B cell (primary cell): ENCODE results near the gene CBX1. TPM values are rescaled to one million over a fixed set of nuclear protein-coding genes. Genes with fewer than 3 reads are reported as not detected.

Experiments used
- ATAC-seq: fragments of 200-7000 bp; cut with Tn5 transposase; one replicate; pipeline ENCODE4 v1.10.0; 2021; ENCODE audit warnings: low read depth, mild to moderate bottlenecking, moderate number of reproducible peaks, moderate library complexity
- CTCF ChIA-PET: fragments of 350-600 bp; sonication (Branson Sonifier 250); formaldehyde crosslinking; loops from one replicate; lab custom pipeline; 2021; ENCODE audit warnings: antibody characterized with exemption, inconsistent platforms; lab: Charles Lee
- POLR2A ChIA-PET: fragments of 350-600 bp; sonication (Branson Sonifier 250); formaldehyde crosslinking; loops from one replicate; lab custom pipeline; 2021; ENCODE audit warnings: antibody characterized with exemption; lab: Charles Lee
- DNase-seq: peaks from one replicate; pipeline ENCODE4 v3.0.0; 2013
- H2AFZ ChIP-seq: 2 replicates; pipeline ENCODE4 v1.6.1; 2012; ENCODE audit warnings: mild to moderate bottlenecking, low read depth, low read length; ENCODE audit not compliant: insufficient read depth, poor library complexity, severe bottlenecking
- H3K27ac ChIP-seq, 2 donors: 1 replicate in 1 of 2; 2 replicates in 1 of 2; pipeline ENCODE4 v1.5.1; 2012 to 2013; ENCODE audit warnings: low read length in 2 of 2, mild to moderate bottlenecking in 2 of 2, moderate library complexity in 1 of 2
- H3K27me3 ChIP-seq, 4 experiments: fragments of 200-600 bp in 1 of 4; sonication (generic) in 1 of 4; replicated peaks in 1 of 4; 1 replicate in 2 of 4; 2 replicates in 2 of 4; pipeline versions ENCODE4 v1.6.1 to v1.7.0; 2013 to 2016; ENCODE audit warnings: low read length in 3 of 4, mild to moderate bottlenecking in 2 of 4, mixed read lengths in 1 of 4, moderate library complexity in 1 of 4; ENCODE audit not compliant: insufficient read depth in 4 of 4, control insufficient read depth in 3 of 4; ENCODE audit errors: control extremely low read depth in 1 of 4
- H3K36me3 ChIP-seq, 2 experiments: replicated peaks in 1 of 2; 1 replicate in 1 of 2; 2 replicates in 1 of 2; pipeline versions ENCODE4 v1.6.1 to v1.7.1; 2013; ENCODE audit warnings: low read length in 1 of 2; ENCODE audit not compliant: insufficient read depth in 2 of 2, control insufficient read depth in 1 of 2; ENCODE audit errors: control extremely low read depth in 1 of 2, extremely low read depth in 1 of 2
- H3K4me1 ChIP-seq, 2 donors: fragments of 200-600 bp in 1 of 2; sonication (generic) in 1 of 2; 1 replicate in 1 of 2; 2 replicates in 1 of 2; pipeline versions ENCODE4 v1.5.1 to v1.6.1; 2013 to 2017; ENCODE audit warnings: low read length in 2 of 2; ENCODE audit not compliant: control insufficient read depth in 2 of 2, insufficient read depth in 2 of 2
- H3K4me2 ChIP-seq: replicated peaks from 2 replicates; pipeline ENCODE3; 2012; ENCODE audit warnings: mild to moderate bottlenecking, low read depth, low read length; ENCODE audit not compliant: poor library complexity, severe bottlenecking
- H3K4me3 ChIP-seq, 5 experiments: fragments of 200-600 bp in 1 of 5; sonication (generic) in 1 of 5; 1 replicate in 3 of 5; 2 replicates in 2 of 5; pipeline versions ENCODE4 v1.5.1 to v1.7.0; 2011 to 2016; ENCODE audit warnings: low read length in 4 of 5, mild to moderate bottlenecking in 4 of 5, low read depth in 2 of 5, control low read depth in 1 of 5, moderate library complexity in 1 of 5; ENCODE audit not compliant: insufficient read depth in 1 of 5; ENCODE audit errors: control extremely low read depth in 1 of 5, extremely low read depth in 1 of 5
- H3K79me2 ChIP-seq: fragments of 200-600 bp; sonication (generic); one replicate; pipeline ENCODE4 v1.6.0; 2016; ENCODE audit warnings: low read length; ENCODE audit not compliant: control insufficient read depth, insufficient read depth
- H3K9ac ChIP-seq: fragments of 200-600 bp; sonication (generic); 2 replicates; pipeline ENCODE4 v1.6.1; 2017; ENCODE audit warnings: mild to moderate bottlenecking, low read length, moderate library complexity
- H3K9me3 ChIP-seq, 3 donors: one replicate each; pipeline versions ENCODE4 v1.6.1 to v1.7.1; 2013; ENCODE audit warnings: low read length in 2 of 3; ENCODE audit not compliant: control insufficient read depth in 2 of 3, insufficient read depth in 1 of 3; ENCODE audit errors: control extremely low read depth in 1 of 3
- H4K20me1 ChIP-seq: 2 replicates; pipeline ENCODE4 v1.6.0; 2012; ENCODE audit warnings: mild to moderate bottlenecking, low read length; ENCODE audit not compliant: insufficient read depth, control insufficient read depth, poor library complexity, severe bottlenecking
- H3K27ac Mint-ChIP-seq: one replicate; pipeline ENCODE4 v1.8.0; 2021; ENCODE audit warnings: mixed read lengths
- H3K27me3 Mint-ChIP-seq: one replicate; pipeline ENCODE4 v1.8.0; 2021; ENCODE audit warnings: mixed read lengths
- H3K4me1 Mint-ChIP-seq: one replicate; pipeline ENCODE4 v1.8.0; 2021; ENCODE audit warnings: mixed read lengths
- H3K4me3 Mint-ChIP-seq: one replicate; pipeline ENCODE4 v1.8.0; 2021; ENCODE audit warnings: mixed read lengths
- H3K9me3 Mint-ChIP-seq: one replicate; pipeline ENCODE4 v1.8.0; 2022; ENCODE audit warnings: mixed read lengths; ENCODE audit not compliant: insufficient read depth
- EZH2 ChIP-seq: IDR thresholded peaks from 2 replicates; pipeline ENCODE4 v1.6.1; 2012; ENCODE audit warnings: borderline replicate concordance, low read depth, mild to moderate bottlenecking, moderate library complexity, low read length; ENCODE audit not compliant: insufficient read depth, poor library complexity, severe bottlenecking
- WGBS: methylation state at CpG from one replicate; pipeline ENCODE4 v1.1.5; 2013; ENCODE audit warnings: missing lambda C conversion rate; ENCODE audit not compliant: insufficient coverage; 5-methylcytosine and 5-hydroxymethylcytosine counted together
- intact Hi-C: fragments of 100-400 bp; cut with micrococcal nuclease; formaldehyde crosslinking; loops from one replicate; pipeline ENCODE4 v1.10.0; 2022
- polyA plus RNA-seq: library from polyadenylated mRNA; depleted of rRNA; stranded (reverse); fragments of >200 nt; gene quantifications from 2 replicates; pipeline ENCODE4 v1.2.3, GENCODE V29; 2012
- total RNA-seq, 2 donors: library from RNA; stranded (reverse); fragments of 120-200 nt in 1 of 2; gene quantifications; 1 replicate in 1 of 2; 2 replicates in 1 of 2; pipeline versions ENCODE4 v1.2.3 to v1.2.4, GENCODE V29; 2013 to 2022
- TF ChIP-seq, protein P1 (sequence below): fragments of 200-600 bp; IDR thresholded peaks from one replicate; pipeline ENCODE4 v1.8.0; 2022; ENCODE audit warnings: antibody characterized with exemption, mild to moderate bottlenecking

CBX1 gene
- total and polyA plus RNA-seq, 2 donors (not counting 1 experiment from before 2014, with no cell fraction given), result 9.4 to 33.1 TPM

DNA sequence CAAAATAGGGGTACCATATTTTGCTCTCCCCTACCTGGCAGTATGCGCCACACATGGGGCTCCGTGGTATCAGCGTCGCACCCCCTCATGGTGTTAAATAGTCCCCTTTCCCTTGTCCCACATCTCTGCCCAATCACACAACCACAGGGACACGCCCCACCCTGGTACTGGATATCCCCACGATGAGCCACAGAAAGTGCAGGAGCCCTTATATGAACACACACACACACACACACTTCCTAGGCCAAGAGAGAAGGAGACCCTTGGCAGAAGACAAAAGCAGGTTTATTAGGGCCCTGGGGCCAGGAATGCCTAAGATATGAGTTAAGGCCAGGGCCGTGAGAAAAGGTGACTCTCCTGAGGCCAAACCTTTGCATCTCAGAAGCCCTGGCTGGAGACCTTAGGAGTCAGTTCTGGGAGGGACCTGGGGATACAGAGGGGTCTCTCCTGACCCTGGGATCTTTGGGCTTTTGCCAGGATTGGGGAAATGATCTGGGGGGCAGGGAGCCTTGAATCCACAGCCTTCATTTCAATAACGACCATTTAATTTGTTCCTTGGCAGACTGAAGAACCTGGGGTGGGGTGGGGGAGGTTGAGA is 75.3 kb downstream of the CBX1 start:
- Histone ChIP-seq H3K4me3 (peak overlapping the region in 1 of 5 experiments; percentile 51), H3K79me2 (no peaks in the 10 kb centered on the region), H3K4me2 (peak overlapping the region; percentile 98), H3K4me1 (peaks cover 32 to 36% of the 10 kb centered on the region in 2 donors), H3K9ac (peak overlapping the region; percentile 76), H4K20me1 (no peaks in the 10 kb centered on the region), H2AFZ (peak overlapping the region; percentile 79), H3K27ac (no peak overlapping the region), H3K9me3 (no peaks in the 10 kb centered on the region), H3K27me3 (peaks cover 0 to 38% (median 14%) of the 10 kb centered on the region in 4 experiments), H3K36me3 (no peaks in the 10 kb centered on the region)
- Mint-ChIP-seq H3K9me3 (no peaks in the 10 kb centered on the region), H3K4me1 (peaks cover 35% of the 10 kb centered on the region), H3K27ac (no peak overlapping the region), H3K27me3 (peaks cover 16% of the 10 kb centered on the region), H3K4me3 (peak overlapping the region; percentile 82)
- intact Hi-C loops, result loop anchor here (1.0 to 10.0 kb wide), 13 partner anchors 11 to 592 kb away; partner anchors contain the start of genes CBX1, CDK5RAP3, COPZ2 and NFE2L1
- TF ChIP-seq EZH2, result no peak
- TF ChIP-seq, protein P1, sequence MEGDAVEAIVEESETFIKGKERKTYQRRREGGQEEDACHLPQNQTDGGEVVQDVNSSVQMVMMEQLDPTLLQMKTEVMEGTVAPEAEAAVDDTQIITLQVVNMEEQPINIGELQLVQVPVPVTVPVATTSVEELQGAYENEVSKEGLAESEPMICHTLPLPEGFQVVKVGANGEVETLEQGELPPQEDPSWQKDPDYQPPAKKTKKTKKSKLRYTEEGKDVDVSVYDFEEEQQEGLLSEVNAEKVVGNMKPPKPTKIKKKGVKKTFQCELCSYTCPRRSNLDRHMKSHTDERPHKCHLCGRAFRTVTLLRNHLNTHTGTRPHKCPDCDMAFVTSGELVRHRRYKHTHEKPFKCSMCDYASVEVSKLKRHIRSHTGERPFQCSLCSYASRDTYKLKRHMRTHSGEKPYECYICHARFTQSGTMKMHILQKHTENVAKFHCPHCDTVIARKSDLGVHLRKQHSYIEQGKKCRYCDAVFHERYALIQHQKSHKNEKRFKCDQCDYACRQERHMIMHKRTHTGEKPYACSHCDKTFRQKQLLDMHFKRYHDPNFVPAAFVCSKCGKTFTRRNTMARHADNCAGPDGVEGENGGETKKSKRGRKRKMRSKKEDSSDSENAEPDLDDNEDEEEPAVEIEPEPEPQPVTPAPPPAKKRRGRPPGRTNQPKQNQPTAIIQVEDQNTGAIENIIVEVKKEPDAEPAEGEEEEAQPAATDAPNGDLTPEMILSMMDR, result no peak
- 43% methylated on average over 5 of the region's 8 CpGs for WGBS
- ChIA-PET POLR2A (interaction anchor here (0.6 to 2.7 kb wide), 3 partner anchors 17 to 90 kb away, joined by 3 to 16 read pairs (median 5); partner anchors contain the start of gene NFE2L1), CTCF (interaction anchor here (0.6 to 3.9 kb wide), 41 partner anchors 9 to 853 kb away, joined by 3 to 228 read pairs (median 6); partner anchors contain the start of genes CDK5RAP3, COPZ2, HOXB5 and NFE2L1)
- ATAC-seq (no peak), DNase-seq (peak; percentile 41)
